ENCODE measurements around the gene PARPBP. TPM values are rescaled to one million over a fixed set of nuclear protein-coding genes. Genes with fewer than 3 reads are reported as not detected.
"Not testable (repeated sequence)": the region's sequence is repeated elsewhere in the genome, so short reads cannot be mapped to it uniquely, and the experiment has no call there.

PARPBP gene, protein sequence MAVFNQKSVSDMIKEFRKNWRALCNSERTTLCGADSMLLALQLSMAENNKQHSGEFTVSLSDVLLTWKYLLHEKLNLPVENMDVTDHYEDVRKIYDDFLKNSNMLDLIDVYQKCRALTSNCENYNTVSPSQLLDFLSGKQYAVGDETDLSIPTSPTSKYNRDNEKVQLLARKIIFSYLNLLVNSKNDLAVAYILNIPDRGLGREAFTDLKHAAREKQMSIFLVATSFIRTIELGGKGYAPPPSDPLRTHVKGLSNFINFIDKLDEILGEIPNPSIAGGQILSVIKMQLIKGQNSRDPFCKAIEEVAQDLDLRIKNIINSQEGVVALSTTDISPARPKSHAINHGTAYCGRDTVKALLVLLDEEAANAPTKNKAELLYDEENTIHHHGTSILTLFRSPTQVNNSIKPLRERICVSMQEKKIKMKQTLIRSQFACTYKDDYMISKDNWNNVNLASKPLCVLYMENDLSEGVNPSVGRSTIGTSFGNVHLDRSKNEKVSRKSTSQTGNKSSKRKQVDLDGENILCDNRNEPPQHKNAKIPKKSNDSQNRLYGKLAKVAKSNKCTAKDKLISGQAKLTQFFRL
- polyA plus RNA-seq: 1 to 10 TPM; 5.8 to 7.0 TPM

DNA sequence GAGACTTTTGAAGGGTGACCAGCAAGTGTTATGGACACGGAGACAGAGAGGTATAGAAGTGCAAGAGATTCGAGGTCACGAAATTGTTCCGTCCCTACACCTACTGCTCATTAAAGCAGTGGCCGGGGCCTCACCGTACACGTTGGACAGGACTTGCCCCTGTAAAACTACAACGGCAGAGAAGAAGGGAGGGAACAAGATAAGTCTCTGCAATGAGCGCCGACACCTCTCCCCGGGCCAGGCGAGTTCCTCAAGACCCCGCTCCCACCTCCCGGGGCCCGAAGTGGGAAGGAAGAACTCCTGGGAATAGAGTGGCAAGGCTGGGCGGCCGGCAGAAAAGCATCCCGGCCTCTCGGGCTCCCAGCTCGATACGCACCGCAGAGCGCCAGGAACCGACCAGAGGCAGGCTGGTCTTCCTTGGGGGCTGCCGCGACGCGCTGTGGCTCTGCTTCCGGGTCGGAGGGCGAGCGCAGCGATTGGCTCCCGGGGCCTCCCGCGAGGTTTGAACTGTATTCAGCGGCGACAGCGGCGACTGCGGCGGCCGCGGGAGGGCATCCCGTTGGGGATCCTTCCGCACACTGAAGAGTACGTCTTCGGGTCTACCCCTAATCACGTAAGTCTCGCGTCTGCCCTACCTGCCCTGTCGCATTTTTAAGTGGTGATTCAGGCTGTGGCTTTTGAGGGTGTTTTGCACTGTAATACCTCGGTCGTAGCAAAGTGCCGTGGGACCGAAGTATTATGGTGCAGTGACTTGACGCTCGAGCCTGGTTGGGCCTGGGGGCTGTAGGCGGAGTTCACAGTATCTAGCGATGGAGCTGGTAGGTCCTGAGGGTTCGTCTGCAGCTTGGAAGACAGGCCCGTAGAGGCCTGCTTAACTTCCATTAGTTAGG is at the start of gene PARPBP, which contains the start of gene NUP37:
TSS of gene PARPBP (plus strand) at position 510 of the 890 bp plus-strand sequence. CDS start 3,706 bp downstream, outside the sequence.
TSS of gene NUP37 (minus strand) at position 441 of the 890 bp plus-strand sequence. CDS start 1,596 bp downstream, outside the sequence.
- Histone ChIP-seq H3K36me3 (ENCODE audit: control insufficient read depth in 2 of 2, insufficient read depth in 2 of 2, low read length in 1 of 2) (no peaks in the 10 kb centered on the region), H3K4me3 (ENCODE audit: low read depth in 1 of 2, low read length in 2 of 2) (peak within 1 kb of the TSS; percentile 62 to 85), H3K27me3 (ENCODE audit: control insufficient read depth in 1 of 2, insufficient read depth in 2 of 2, low read length in 2 of 2) (no peaks in the 10 kb centered on the region), H3K4me1 (ENCODE audit: control insufficient read depth in 2 of 2, insufficient read depth in 2 of 2, low read length in 1 of 2) (no peaks in the 10 kb centered on the region), H3K9me3 (ENCODE audit: control insufficient read depth in 2 of 2, insufficient read depth in 1 of 2, low read depth in 1 of 2, low read length in 1 of 2) (no peaks in the 10 kb centered on the region), H3K27ac (ENCODE audit: low read depth in 2 of 2, low read length in 1 of 2) (peak within 1 kb of the TSS; percentile 81 to 90)
- 0% methylated on average over 53 to 62 of the region's 62 CpGs for WGBS, 2 donors

DNA sequence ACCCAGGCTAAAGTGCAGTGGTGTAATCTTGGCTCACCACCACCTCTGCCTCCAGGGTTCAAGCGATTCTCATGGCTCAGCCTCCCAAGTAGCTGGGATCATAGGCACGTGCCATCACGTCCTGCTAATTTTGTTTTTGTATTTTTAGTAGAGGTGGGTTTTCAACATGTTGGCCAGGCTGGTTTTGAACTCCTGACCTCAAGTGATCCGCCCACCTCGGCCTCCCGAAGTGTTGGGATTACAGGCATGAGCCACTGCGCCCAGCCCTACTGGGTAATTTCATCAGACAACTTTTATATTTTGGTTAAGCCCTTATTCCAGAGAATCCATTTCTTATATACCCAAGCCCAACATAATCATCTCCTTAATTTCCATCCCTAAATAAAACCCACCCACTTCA is 47.9 kb upstream of the PARPBP start:
- not testable (repeated sequence) for H3K36me3 ChIP-seq (ENCODE audit: control insufficient read depth in 2 of 2, insufficient read depth in 2 of 2, low read length in 1 of 2); H3K27me3 ChIP-seq (ENCODE audit: control insufficient read depth in 1 of 2, insufficient read depth in 2 of 2, low read length in 2 of 2); H3K4me3 ChIP-seq (ENCODE audit: low read depth in 1 of 2, low read length in 2 of 2); H3K27ac ChIP-seq (ENCODE audit: low read depth in 2 of 2, low read length in 1 of 2); H3K9me3 ChIP-seq (ENCODE audit: control insufficient read depth in 2 of 2, insufficient read depth in 1 of 2, low read depth in 1 of 2, low read length in 1 of 2); H3K4me1 ChIP-seq (ENCODE audit: control insufficient read depth in 2 of 2, insufficient read depth in 2 of 2, low read length in 1 of 2)
- WGBS, 2 donors: 66 to 85% methylated on average over 7 of the region's 7 CpGs

DNA sequence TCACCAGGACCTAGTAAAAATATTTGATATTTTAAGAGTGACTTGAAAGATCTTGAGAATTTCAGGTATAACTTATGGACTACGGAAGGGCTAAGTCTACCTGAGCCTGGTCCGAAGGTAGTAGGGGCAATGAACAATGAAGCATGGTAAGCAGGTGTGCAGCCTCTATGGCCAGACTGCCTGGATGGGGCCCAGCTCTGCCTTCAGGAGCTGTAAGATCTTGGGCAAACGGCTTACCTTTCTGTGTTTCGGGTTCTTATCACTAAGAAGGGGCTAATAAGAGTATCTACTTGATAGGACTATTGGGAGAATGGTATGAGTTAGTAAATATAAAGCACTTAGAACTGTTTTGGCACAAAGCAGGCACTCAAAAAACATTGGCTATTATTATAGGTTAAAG is 39.1 kb upstream of the PARPBP start:
- Histone ChIP-seq H3K27me3 (ENCODE audit: control insufficient read depth in 1 of 2, insufficient read depth in 2 of 2, low read length in 2 of 2) (no peaks in the 10 kb centered on the region), H3K4me1 (ENCODE audit: control insufficient read depth in 2 of 2, insufficient read depth in 2 of 2, low read length in 1 of 2) (no peaks in the 10 kb centered on the region), H3K27ac (ENCODE audit: low read depth in 2 of 2, low read length in 1 of 2) (no peak overlapping the region), H3K36me3 (ENCODE audit: control insufficient read depth in 2 of 2, insufficient read depth in 2 of 2, low read length in 1 of 2) (peaks cover 3 to 7% of the 10 kb centered on the region in 2 donors), H3K4me3 (ENCODE audit: low read depth in 1 of 2, low read length in 2 of 2) (no peak overlapping the region), H3K9me3 (ENCODE audit: control insufficient read depth in 2 of 2, insufficient read depth in 1 of 2, low read depth in 1 of 2, low read length in 1 of 2) (no peaks in the 10 kb centered on the region)
- WGBS, 2 donors: 92 to 94% methylated on average over 4 of the region's 4 CpGs

DNA sequence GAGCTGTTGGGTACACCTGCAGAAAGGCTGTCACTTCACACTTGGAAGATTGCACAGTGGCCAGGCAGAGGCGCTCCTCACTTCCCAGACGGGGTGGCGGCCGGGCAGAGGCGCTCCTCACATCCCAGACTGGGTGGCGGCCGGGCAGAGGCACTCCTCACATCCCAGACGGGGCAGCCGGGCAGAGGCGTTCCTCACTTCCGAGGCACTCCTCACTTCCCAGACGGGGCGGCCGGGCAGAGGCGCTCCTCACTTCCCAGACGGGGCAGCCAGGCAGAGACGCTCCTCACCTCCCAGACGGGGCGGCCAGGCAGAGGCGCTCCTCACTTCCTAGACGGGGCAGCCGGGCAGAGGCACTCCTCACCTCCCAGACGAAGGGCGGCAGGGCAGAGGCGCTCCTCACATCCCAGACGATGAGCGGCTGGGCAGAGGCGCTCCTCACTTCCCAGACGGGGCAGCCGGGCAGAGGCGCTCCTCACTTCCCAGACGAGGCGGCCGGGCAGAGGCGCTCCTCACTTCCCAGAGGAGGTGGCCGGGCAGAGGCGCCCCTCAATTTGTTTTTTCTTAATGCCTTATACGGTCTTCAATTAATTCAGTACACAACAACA is 30.7 kb upstream of the PARPBP start:
- not testable (repeated sequence) for H3K9me3 ChIP-seq (ENCODE audit: control insufficient read depth in 2 of 2, insufficient read depth in 1 of 2, low read depth in 1 of 2, low read length in 1 of 2); H3K27me3 ChIP-seq (ENCODE audit: control insufficient read depth in 1 of 2, insufficient read depth in 2 of 2, low read length in 2 of 2); H3K4me1 ChIP-seq (ENCODE audit: control insufficient read depth in 2 of 2, insufficient read depth in 2 of 2, low read length in 1 of 2); H3K36me3 ChIP-seq (ENCODE audit: control insufficient read depth in 2 of 2, insufficient read depth in 2 of 2, low read length in 1 of 2); H3K27ac ChIP-seq (ENCODE audit: low read depth in 2 of 2, low read length in 1 of 2); H3K4me3 ChIP-seq (ENCODE audit: low read depth in 1 of 2, low read length in 2 of 2)
- WGBS, 2 donors: 98 to 99% methylated on average over 38 of the region's 38 CpGs

DNA sequence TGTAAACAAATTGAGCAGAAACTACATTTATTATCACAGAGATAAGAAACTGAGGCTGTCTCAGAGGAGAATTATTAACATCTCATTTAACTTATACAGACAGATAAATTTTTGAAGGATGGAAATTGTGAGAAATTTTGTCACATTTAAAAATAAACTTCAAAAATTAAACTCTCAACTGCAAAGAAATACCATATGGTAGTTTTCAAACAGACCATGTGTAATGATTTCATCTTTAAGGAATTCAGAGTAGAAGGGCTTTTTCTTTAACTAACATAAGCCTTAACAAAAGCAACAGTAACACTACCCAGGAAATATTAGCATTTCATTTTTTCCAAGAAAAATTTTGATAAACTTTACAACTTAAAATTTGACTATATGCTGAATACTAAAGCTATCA is 26.7 kb upstream of the PARPBP start:
- Histone ChIP-seq H3K27me3 (ENCODE audit: control insufficient read depth in 1 of 2, insufficient read depth in 2 of 2, low read length in 2 of 2) (no peaks in the 10 kb centered on the region), H3K4me1 (ENCODE audit: control insufficient read depth in 2 of 2, insufficient read depth in 2 of 2, low read length in 1 of 2) (no peaks in the 10 kb centered on the region), H3K4me3 (ENCODE audit: low read depth in 1 of 2, low read length in 2 of 2) (no peak overlapping the region), H3K9me3 (ENCODE audit: control insufficient read depth in 2 of 2, insufficient read depth in 1 of 2, low read depth in 1 of 2, low read length in 1 of 2) (no peaks in the 10 kb centered on the region), H3K27ac (ENCODE audit: low read depth in 2 of 2, low read length in 1 of 2) (no peak overlapping the region), H3K36me3 (ENCODE audit: control insufficient read depth in 2 of 2, insufficient read depth in 2 of 2, low read length in 1 of 2) (peaks cover 0 to under 1% of the 10 kb centered on the region in 2 donors)

DNA sequence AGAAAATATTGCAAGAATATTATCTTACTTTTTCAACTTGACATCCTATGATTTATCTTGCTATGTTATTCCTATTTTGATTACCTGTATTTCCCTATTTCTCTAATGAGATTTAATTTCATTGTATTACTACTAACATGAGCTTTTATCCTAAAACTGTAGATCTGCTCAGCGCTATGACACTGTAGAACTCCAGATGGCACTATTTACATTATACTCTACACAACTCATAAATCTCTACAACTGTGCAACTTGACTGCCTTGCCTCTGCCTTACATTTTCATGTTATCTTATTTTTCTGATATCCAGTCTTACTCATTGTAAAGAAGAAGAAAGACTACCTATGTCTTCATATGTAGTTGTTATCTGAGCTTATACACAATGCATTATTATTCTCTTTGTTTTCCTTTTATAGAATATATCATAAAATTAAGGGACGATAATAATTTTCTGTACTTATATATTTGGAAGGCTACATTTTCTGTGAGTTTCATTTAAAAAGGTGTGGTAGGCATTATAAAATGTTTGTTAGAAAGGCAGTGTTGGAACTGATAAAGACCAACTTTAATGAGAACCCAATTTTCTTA is 24.2 kb upstream of the PARPBP start:
- H3K27ac ChIP-seq (ENCODE audit: low read depth in 2 of 2, low read length in 1 of 2): no peak overlapping the region
- H3K9me3 ChIP-seq (ENCODE audit: control insufficient read depth in 2 of 2, insufficient read depth in 1 of 2, low read depth in 1 of 2, low read length in 1 of 2): no peaks in the 10 kb centered on the region
- no peaks in the 10 kb centered on the region for H3K27me3 ChIP-seq (ENCODE audit: control insufficient read depth in 1 of 2, insufficient read depth in 2 of 2, low read length in 2 of 2)
- H3K36me3 ChIP-seq (ENCODE audit: control insufficient read depth in 2 of 2, insufficient read depth in 2 of 2, low read length in 1 of 2): peaks cover 0 to 3% of the 10 kb centered on the region in 2 donors
- no peaks in the 10 kb centered on the region for H3K4me1 ChIP-seq (ENCODE audit: control insufficient read depth in 2 of 2, insufficient read depth in 2 of 2, low read length in 1 of 2)
- no peak overlapping the region for H3K4me3 ChIP-seq (ENCODE audit: low read depth in 1 of 2, low read length in 2 of 2)
- 74 to 88% methylated on average over 2 of the region's 2 CpGs for WGBS, 2 donors

DNA sequence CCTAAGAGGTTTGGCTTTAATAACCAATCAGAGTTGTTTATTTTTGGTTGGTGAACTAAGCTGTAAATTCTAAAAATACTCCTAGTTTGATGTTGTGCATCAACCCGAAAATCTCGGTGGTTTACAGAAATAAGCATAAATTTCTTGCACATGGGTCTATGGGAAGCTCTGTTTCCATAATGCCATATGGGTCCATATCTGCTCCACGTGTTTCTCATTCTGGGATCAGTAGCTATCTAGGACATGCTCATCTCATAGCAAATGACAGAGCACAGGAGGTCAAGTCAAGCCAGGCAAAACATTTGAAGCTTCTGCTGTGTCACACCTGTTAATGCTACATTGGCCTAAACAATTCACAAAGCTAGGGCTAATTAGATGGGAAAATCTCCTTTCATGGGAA is 23.1 kb upstream of the PARPBP start:
- H3K4me3 ChIP-seq (ENCODE audit: low read depth in 1 of 2, low read length in 2 of 2): no peak overlapping the region
- peaks cover 0 to 3% of the 10 kb centered on the region in 2 donors for H3K36me3 ChIP-seq (ENCODE audit: control insufficient read depth in 2 of 2, insufficient read depth in 2 of 2, low read length in 1 of 2)
- H3K27ac ChIP-seq (ENCODE audit: low read depth in 2 of 2, low read length in 1 of 2): no peak overlapping the region
- H3K9me3 ChIP-seq (ENCODE audit: control insufficient read depth in 2 of 2, insufficient read depth in 1 of 2, low read depth in 1 of 2, low read length in 1 of 2): no peaks in the 10 kb centered on the region
- WGBS, 2 donors: 77 to 84% methylated on average over 3 of the region's 3 CpGs
- H3K27me3 ChIP-seq (ENCODE audit: control insufficient read depth in 1 of 2, insufficient read depth in 2 of 2, low read length in 2 of 2): no peaks in the 10 kb centered on the region
- H3K4me1 ChIP-seq (ENCODE audit: control insufficient read depth in 2 of 2, insufficient read depth in 2 of 2, low read length in 1 of 2): no peaks in the 10 kb centered on the region

DNA sequence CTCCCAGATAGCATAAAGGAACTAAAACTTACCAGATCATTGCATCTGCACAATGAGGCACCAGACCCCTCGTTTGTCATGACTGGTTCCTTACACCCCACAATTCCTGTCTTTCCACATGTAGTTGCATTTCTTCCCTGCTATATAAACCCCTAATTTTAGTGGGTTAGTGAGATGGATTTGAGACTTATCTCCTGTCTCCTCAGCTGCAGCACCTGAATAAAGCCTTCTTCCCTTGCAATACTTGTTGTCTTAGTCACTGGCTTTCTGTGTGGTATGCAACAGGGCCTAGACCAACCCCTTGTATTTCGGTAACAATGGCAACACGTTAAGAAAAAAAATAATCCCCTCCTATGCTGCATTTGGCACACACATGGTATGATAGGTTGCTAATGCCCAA is 13.1 kb upstream of the PARPBP start:
- peaks cover 0 to 6% of the 10 kb centered on the region in 2 donors for H3K36me3 ChIP-seq (ENCODE audit: control insufficient read depth in 2 of 2, insufficient read depth in 2 of 2, low read length in 1 of 2)
- no peak overlapping the region for H3K4me3 ChIP-seq (ENCODE audit: low read depth in 1 of 2, low read length in 2 of 2)
- H3K4me1 ChIP-seq (ENCODE audit: control insufficient read depth in 2 of 2, insufficient read depth in 2 of 2, low read length in 1 of 2): no peaks in the 10 kb centered on the region
- no peak overlapping the region for H3K27ac ChIP-seq (ENCODE audit: low read depth in 2 of 2, low read length in 1 of 2)
- no peaks in the 10 kb centered on the region for H3K27me3 ChIP-seq (ENCODE audit: control insufficient read depth in 1 of 2, insufficient read depth in 2 of 2, low read length in 2 of 2)
- no peaks in the 10 kb centered on the region for H3K9me3 ChIP-seq (ENCODE audit: control insufficient read depth in 2 of 2, insufficient read depth in 1 of 2, low read depth in 1 of 2, low read length in 1 of 2)
- 87 to 89% methylated on average over 3 of the region's 3 CpGs for WGBS, 2 donors

DNA sequence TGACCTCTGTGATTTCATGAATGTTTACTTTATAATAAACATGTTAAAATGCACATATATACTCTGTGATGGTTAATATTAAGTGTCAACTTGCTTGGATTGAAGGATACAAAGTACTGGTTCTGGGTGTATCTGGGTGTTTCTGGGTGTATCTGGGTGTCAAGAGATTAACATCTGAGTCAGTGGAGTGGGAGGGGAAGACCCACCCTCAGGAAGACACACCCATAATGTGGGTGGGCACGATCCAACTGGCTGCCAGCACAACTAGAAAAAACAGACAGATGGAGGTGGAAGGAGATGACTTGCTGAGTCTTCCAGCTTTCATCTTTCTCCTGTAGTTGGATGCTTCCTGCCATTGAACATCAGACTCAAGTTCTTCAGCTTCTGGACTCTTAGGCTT is 12.0 kb upstream of the PARPBP start:
- Histone ChIP-seq H3K27ac (ENCODE audit: low read depth in 2 of 2, low read length in 1 of 2) (peak overlapping the region; percentile 75 to 79), H3K4me1 (ENCODE audit: control insufficient read depth in 2 of 2, insufficient read depth in 2 of 2, low read length in 1 of 2) (no peaks in the 10 kb centered on the region), H3K27me3 (ENCODE audit: control insufficient read depth in 1 of 2, insufficient read depth in 2 of 2, low read length in 2 of 2) (no peaks in the 10 kb centered on the region), H3K9me3 (ENCODE audit: control insufficient read depth in 2 of 2, insufficient read depth in 1 of 2, low read depth in 1 of 2, low read length in 1 of 2) (no peaks in the 10 kb centered on the region), H3K4me3 (ENCODE audit: low read depth in 1 of 2, low read length in 2 of 2) (peak overlapping the region; percentile 27 to 56), H3K36me3 (ENCODE audit: control insufficient read depth in 2 of 2, insufficient read depth in 2 of 2, low read length in 1 of 2) (peaks cover 0 to 6% of the 10 kb centered on the region in 2 donors)
- 36 to 89% methylated on average over 1 of the region's 1 CpG for WGBS, 2 donors
